K562 (cell line): Measurements from ENCODE around the gene CDC42SE2. TPM values are rescaled to one million over a fixed set of nuclear protein-coding genes. Genes with fewer than 3 reads are reported as not detected.
"Not testable (repeated sequence)": the region's sequence is repeated elsewhere in the genome, so short reads cannot be mapped to it uniquely, and the experiment has no call there.

ENCODE experiments used
- ATAC-seq: fragments of 200-7000 bp; cut with Tn5 transposase; 3 replicates; pipeline ENCODE4 v1.9.1; 2020; ENCODE audit warnings: moderate library complexity
- BruUV-seq: library from RNA; stranded (reverse); fragments of 400-500 nt; replicated peaks from 2 replicates; lab custom pipeline; 2021; lab: Mats Ljungman, UMichigan
- CTCF ChIA-PET: fragments of 300-600 bp; formaldehyde crosslinking; extraction: SDS; loops from one replicate; lab custom pipeline; 2021; ENCODE audit warnings: low intra/inter-chr PET ratio; lab: Yijun Ruan, JAX
- POLR2A ChIA-PET: fragments of 300-600, 350-650 bp; sonication (Branson Sonifier 250); formaldehyde crosslinking; extraction: SDS; loops from one replicate; lab custom pipeline; 2021; ENCODE audit warnings: antibody characterized with exemption, inconsistent platforms; lab: Yijun Ruan, JAX
- DNase-seq, 4 experiments: peaks; one replicate each; pipeline versions ENCODE4 v3.0.0 to v3.0.0-alpha.2; 2011 to 2018; ENCODE audit warnings: low spot score in 3 of 4, mixed read lengths in 3 of 4; ENCODE audit errors: extremely low read depth in 1 of 4
- FAIRE-seq: peaks from 2 replicates; lab custom pipeline; 2011; peaks lifted over from hg19 to GRCh38; lab: Jason Lieb, UNC
- H2AFZ ChIP-seq: 2 replicates; pipeline ENCODE4 v1.6.0; 2011; ENCODE audit warnings: low read depth, low read length, control low read depth, inconsistent platforms
- H3K27ac ChIP-seq: fragments of 200-600 bp; 3 replicates; pipeline ENCODE4 v1.8.0; 2011; ENCODE audit warnings: low read depth, mild to moderate bottlenecking, control low read depth, inconsistent platforms, low read length, moderate library complexity, mixed read lengths; ENCODE audit errors: extremely low read depth
- H3K27me3 ChIP-seq, 2 experiments: fragments of 300-600 bp in 1 of 2; 2 replicates in 1 of 2; 3 replicates in 1 of 2; pipeline versions ENCODE4 v1.6.0 to v1.8.0; 2011; ENCODE audit warnings: inconsistent platforms in 2 of 2, low read length in 2 of 2, mild to moderate bottlenecking in 1 of 2, mixed read lengths in 1 of 2, moderate library complexity in 1 of 2; ENCODE audit not compliant: control insufficient read depth in 2 of 2, insufficient read depth in 2 of 2
- H3K36me3 ChIP-seq: fragments of 300-600 bp; 3 replicates; pipeline ENCODE4 v1.8.0; 2011; ENCODE audit warnings: mild to moderate bottlenecking, low read length, inconsistent platforms; ENCODE audit not compliant: control insufficient read depth, insufficient read depth
- H3K4me1 ChIP-seq, 2 experiments: fragments of 200-600 bp in 1 of 2; replicated peaks in 1 of 2; 2 replicates in 1 of 2; 3 replicates in 1 of 2; pipeline versions ENCODE4 v1.5.1 to v1.8.0; 2011; ENCODE audit warnings: inconsistent platforms in 2 of 2, low read length in 2 of 2, mild to moderate bottlenecking in 1 of 2, mixed read lengths in 1 of 2, moderate library complexity in 1 of 2; ENCODE audit not compliant: control insufficient read depth in 2 of 2, insufficient read depth in 2 of 2
- H3K4me2 ChIP-seq: 2 replicates; pipeline ENCODE4 v1.6.1; 2011; ENCODE audit warnings: low read length, control low read depth, inconsistent platforms, mixed read lengths; ENCODE audit not compliant: insufficient read depth
- H3K4me3 ChIP-seq: fragments of 200-600 bp; sonication (generic), shearing (Covaris generic); 2 replicates; pipeline ENCODE4 v1.5.1; 2016; ENCODE audit warnings: control low read depth, inconsistent platforms
- H3K79me2 ChIP-seq: fragments of 200-600 bp; 3 replicates; pipeline ENCODE4 v1.8.0; 2011; ENCODE audit warnings: low read length, inconsistent platforms; ENCODE audit not compliant: control insufficient read depth, insufficient read depth
- H3K9ac ChIP-seq, 2 experiments: 2 replicates each; pipeline versions ENCODE4 v1.6.0 to v1.6.1; 2011; ENCODE audit warnings: low read depth in 2 of 2, low read length in 2 of 2, control low read depth in 1 of 2, inconsistent platforms in 1 of 2, mild to moderate bottlenecking in 1 of 2, mixed read lengths in 1 of 2; ENCODE audit not compliant: insufficient read depth in 1 of 2
- H3K9me1 ChIP-seq: one replicate; pipeline ENCODE4 v1.6.0; 2011; ENCODE audit warnings: inconsistent platforms, mild to moderate bottlenecking, low read length, moderate library complexity; ENCODE audit not compliant: control insufficient read depth, insufficient read depth
- H3K9me3 ChIP-seq: replicated peaks from 2 replicates; pipeline ENCODE4 v1.5.1; 2011; ENCODE audit warnings: low read depth, low read length, inconsistent platforms; ENCODE audit not compliant: control insufficient read depth, insufficient read depth
- H4K20me1 ChIP-seq: replicated peaks from 2 replicates; pipeline ENCODE4 v1.6.1; 2011; ENCODE audit warnings: low read length, inconsistent platforms, mixed read lengths; ENCODE audit not compliant: control insufficient read depth, insufficient read depth
- ZNF354B ChIP-seq: fragments of 250-450 bp; sonication (Bioruptor Pico); IDR thresholded peaks from 2 replicates; pipeline ENCODE4 v1.4.0; 2020
- ZNF507 ChIP-seq: conservative IDR thresholded peaks from 2 replicates; pipeline ENCODE4 v1.6.1; 2017; ENCODE audit warnings: missing genetic modification characterization, missing compliant biosample characterization
- WGBS: fragments of 100-300 bp; shearing (Covaris generic); methylation state at CpG from one replicate; pipeline ENCODE4 v1.1.6; 2016; ENCODE audit warnings: low coverage, mixed read lengths; ENCODE audit not compliant: insufficient coverage; ENCODE audit errors: missing lambda C conversion rate; 5-methylcytosine and 5-hydroxymethylcytosine counted together
- in situ Hi-C: fragments of 300-500 bp; cut with MboI; formaldehyde crosslinking; loops from 4 replicates; pipeline ENCODE4 v1.15.0; 2018; ENCODE audit warnings: inconsistent platforms, mixed read lengths
- intact Hi-C: fragments of 100-400 bp; cut with micrococcal nuclease; formaldehyde crosslinking; loops from 2 replicates; pipeline ENCODE4 v1.14.2; 2022
- polyA plus RNA-seq, 8 experiments: library from polyadenylated mRNA; depleted of rRNA in 4 of 8; stranded (reverse) in 5 of 8; unstranded in 3 of 8; fragments of >200 nt; fragmentation: Nextera tagmentation in 2 of 8; fragmentation: Illumina TruSeq in 1 of 8; extraction: Ambion mirVana in 2 of 8; extraction: Trizol in 1 of 8; gene quantifications; 2 replicates each; pipeline versions ENCODE4 v1.2.1 to v1.2.3, GENCODE V29; 2011 to 2014; ENCODE audit warnings: inconsistent platforms in 1 of 8, missing spikeins in 1 of 8
- total RNA-seq, 7 experiments: library from RNA; depleted of rRNA in 6 of 7; stranded (reverse); fragments of >200 nt in 6 of 7; fragmentation: Illumina TruSeq in 2 of 7; extraction: Trizol in 2 of 7; gene quantifications; 2 replicates each; pipeline versions ENCODE4 v1.2.1 to v1.2.3, GENCODE V29; 2011 to 2021; ENCODE audit warnings: low replicate concordance in 1 of 7

Gene CDC42SE2
- total and polyA plus RNA-seq, 9 of the 15 experiments (the other 6 are each of a cell fraction or from before 2014, with no cell fraction given), result 24.8 to 44.3 (median 32.7) TPM

DNA sequence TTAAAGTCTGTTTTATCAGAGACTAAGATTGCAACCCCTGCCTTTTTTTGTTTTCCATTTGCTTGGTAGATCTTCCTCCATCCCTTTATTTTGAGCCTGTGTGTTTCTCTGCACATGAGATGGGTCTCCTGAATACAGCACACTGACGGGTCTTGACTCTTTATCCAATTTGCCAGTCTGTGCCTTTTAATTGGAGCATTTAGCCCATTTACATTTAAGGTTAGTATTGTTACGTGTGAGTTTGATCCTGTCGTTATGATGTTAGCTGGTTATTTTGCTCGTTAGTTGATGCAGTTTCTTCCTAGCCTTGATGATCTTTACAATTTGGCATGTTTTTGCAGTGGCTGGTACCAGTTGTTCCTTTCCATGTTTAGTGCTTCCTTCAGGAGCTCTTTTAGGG lies 71.9 kb downstream of the CDC42SE2 start:
- H3K9me1 ChIP-seq, H3K9me3 ChIP-seq, H3K27ac ChIP-seq, H4K20me1 ChIP-seq, H3K4me1 ChIP-seq, intact Hi-C loops, FAIRE-seq, POLR2A ChIA-PET, ATAC-seq, H3K36me3 ChIP-seq, BruUV-seq, H3K4me2 ChIP-seq, H3K9ac ChIP-seq, in situ Hi-C loops, H3K27me3 ChIP-seq, H2AFZ ChIP-seq, DNase-seq, H3K4me3 ChIP-seq, CTCF ChIA-PET: not testable (repeated sequence)
- 85% methylated on average over 4 of the region's 4 CpGs for WGBS
- peaks cover 24% of the 10 kb centered on the region for H3K79me2 ChIP-seq
- peak; percentile 96 for TF ChIP-seq ZNF507 (tag)
- peak; percentile 75 for TF ChIP-seq ZNF354B (CRISPR knock-in tag)

DNA sequence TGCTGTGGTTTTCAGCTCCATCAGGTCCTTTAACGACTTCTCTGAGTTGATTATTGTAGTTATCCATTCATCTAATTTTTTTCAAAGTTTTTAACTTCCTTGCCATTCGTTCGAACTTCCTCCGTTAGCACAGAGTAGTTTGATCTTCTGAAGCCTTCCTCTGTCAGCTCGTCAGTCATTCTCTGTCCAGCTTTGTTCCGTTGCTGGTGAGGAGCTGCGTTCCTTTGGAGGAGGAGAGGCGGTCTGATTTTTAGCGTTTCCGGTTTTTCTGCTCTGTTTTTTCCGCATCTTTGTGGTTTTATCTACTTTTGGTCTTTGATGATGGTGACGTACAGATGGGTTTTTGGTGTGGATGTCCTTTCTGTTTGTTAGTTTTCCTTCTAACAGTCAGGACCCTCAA lies 72.9 kb downstream of the CDC42SE2 start:
- H2AFZ ChIP-seq, H3K27ac ChIP-seq, BruUV-seq, in situ Hi-C loops, H3K4me3 ChIP-seq, intact Hi-C loops, FAIRE-seq, H3K9me3 ChIP-seq, H3K4me1 ChIP-seq, H3K27me3 ChIP-seq, H3K9me1 ChIP-seq, POLR2A ChIA-PET, ATAC-seq, DNase-seq, H4K20me1 ChIP-seq, CTCF ChIA-PET, H3K36me3 ChIP-seq, H3K9ac ChIP-seq, H3K4me2 ChIP-seq: not testable (repeated sequence)
- peaks cover 22% of the 10 kb centered on the region for H3K79me2 ChIP-seq
- WGBS, result 93% methylated on average over 12 of the region's 12 CpGs
